HG03432 (cell line): Measurements from ENCODE around the gene SMAP1.
"Not testable (repeated sequence)": the region's sequence is repeated elsewhere in the genome, so short reads cannot be mapped to it uniquely, and the experiment has no call there.

Experiments
- ATAC-seq: cut with Tn5 transposase; IDR thresholded peaks from one replicate; pipeline ENCODE4 v1.9.1; 2021; ENCODE audit warnings: mild to moderate bottlenecking, moderate library complexity; ENCODE audit not compliant: unreplicated experiment

SMAP1 gene

GRCh38 chr6:70738028-70738427 is 70.3 kb downstream of the SMAP1 start:
- ATAC-seq: no peak

- ATAC-seq: no peak
Measured at GRCh38 chr6:70739534-70739933, 71.9 kb downstream of the SMAP1 start.

GRCh38 chr6:70740746-70741145 is 73.1 kb downstream of the SMAP1 start:
- not testable (repeated sequence) for ATAC-seq

- ATAC-seq: not testable (repeated sequence)
Measured at GRCh38 chr6:70742462-70742861, 74.8 kb downstream of the SMAP1 start.

GRCh38 chr6:70753870-70754380 is 86.2 kb downstream of the SMAP1 start:
- no peak for ATAC-seq

- no peak for ATAC-seq
Measured at GRCh38 chr6:70758883-70759282, 91.2 kb downstream of the SMAP1 start.

GRCh38 chr6:70763754-70764510 is 96.2 kb downstream of the SMAP1 start:
- no peak for ATAC-seq

GRCh38 chr6:70764706-70765105 is 97.0 kb downstream of the SMAP1 start:
- ATAC-seq: no peak

- ATAC-seq: not testable (repeated sequence)
Measured at GRCh38 chr6:70771351-70771750, 103.7 kb downstream of the SMAP1 start.

GRCh38 chr6:70779934-70780333 is 112.3 kb downstream of the SMAP1 start:
- ATAC-seq: no peak

GRCh38 chr6:70790483-70791224 is 123.0 kb downstream of the SMAP1 start:
- no peak for ATAC-seq

GRCh38 chr6:70797625-70798024 is 129.9 kb downstream of the SMAP1 start:
- peak; percentile 99 for ATAC-seq

GRCh38 chr6:70806086-70806485 is 138.4 kb downstream of the SMAP1 start:
- ATAC-seq: no peak

- no peak for ATAC-seq
Measured at GRCh38 chr6:70811788-70812187, 144.1 kb downstream of the SMAP1 start.

- ATAC-seq: no peak
Measured at GRCh38 chr6:70813885-70814284, 146.2 kb downstream of the SMAP1 start.

- ATAC-seq: no peak
Measured at GRCh38 chr6:70819646-70820045, 152.0 kb downstream of the SMAP1 start.

- ATAC-seq: no peak
Measured at GRCh38 chr6:70820778-70821177, 153.1 kb downstream of the SMAP1 start.

- ATAC-seq: no peak
Measured at GRCh38 chr6:70821751-70822150, 154.1 kb downstream of the SMAP1 start.

- ATAC-seq: no peak
Measured at GRCh38 chr6:70823651-70824050, 156.0 kb downstream of the SMAP1 start.

- ATAC-seq: no peak
Measured at GRCh38 chr6:70831427-70831826, 163.7 kb downstream of the SMAP1 start.

- no peak for ATAC-seq
Measured at GRCh38 chr6:70834520-70834919, 166.8 kb downstream of the SMAP1 start.

GRCh38 chr6:70838907-70839285 is 171.2 kb downstream of the SMAP1 start:
- no peak for ATAC-seq
